Stimulated activated CD4-positive, alpha-beta T cell treated with anti-CD3 and anti-CD28 coated beads, Interleukin-12 subunit alpha, Interleukin-12 subunit beta, amount 100 ng/mL, for 48 hours (primary cell): ENCODE results near the gene STK25.
"Not testable (repeated sequence)": the region's sequence is repeated elsewhere in the genome, so short reads cannot be mapped to it uniquely, and the experiment has no call there.

Experiments used
- DNase-seq, 3 donors: peaks; one replicate each; pipeline ENCODE4 v3.0.0-alpha.2; 2020; ENCODE audit warnings: low read depth in 2 of 3, low spot score in 1 of 3

Gene STK25

GRCh38 chr2:241467777-241468475 lies 40.5 kb downstream of the STK25 start:
- no peak for DNase-seq

- DNase-seq, result no peak
Observed at GRCh38 chr2:241466230-241466629, 42.2 kb downstream of the STK25 start.

- DNase-seq, result no peak
Observed at GRCh38 chr2:241465543-241465942, 42.8 kb downstream of the STK25 start.

GRCh38 chr2:241463276-241464135 lies 44.9 kb downstream of the STK25 start:
- DNase-seq, result no peak

DNA sequence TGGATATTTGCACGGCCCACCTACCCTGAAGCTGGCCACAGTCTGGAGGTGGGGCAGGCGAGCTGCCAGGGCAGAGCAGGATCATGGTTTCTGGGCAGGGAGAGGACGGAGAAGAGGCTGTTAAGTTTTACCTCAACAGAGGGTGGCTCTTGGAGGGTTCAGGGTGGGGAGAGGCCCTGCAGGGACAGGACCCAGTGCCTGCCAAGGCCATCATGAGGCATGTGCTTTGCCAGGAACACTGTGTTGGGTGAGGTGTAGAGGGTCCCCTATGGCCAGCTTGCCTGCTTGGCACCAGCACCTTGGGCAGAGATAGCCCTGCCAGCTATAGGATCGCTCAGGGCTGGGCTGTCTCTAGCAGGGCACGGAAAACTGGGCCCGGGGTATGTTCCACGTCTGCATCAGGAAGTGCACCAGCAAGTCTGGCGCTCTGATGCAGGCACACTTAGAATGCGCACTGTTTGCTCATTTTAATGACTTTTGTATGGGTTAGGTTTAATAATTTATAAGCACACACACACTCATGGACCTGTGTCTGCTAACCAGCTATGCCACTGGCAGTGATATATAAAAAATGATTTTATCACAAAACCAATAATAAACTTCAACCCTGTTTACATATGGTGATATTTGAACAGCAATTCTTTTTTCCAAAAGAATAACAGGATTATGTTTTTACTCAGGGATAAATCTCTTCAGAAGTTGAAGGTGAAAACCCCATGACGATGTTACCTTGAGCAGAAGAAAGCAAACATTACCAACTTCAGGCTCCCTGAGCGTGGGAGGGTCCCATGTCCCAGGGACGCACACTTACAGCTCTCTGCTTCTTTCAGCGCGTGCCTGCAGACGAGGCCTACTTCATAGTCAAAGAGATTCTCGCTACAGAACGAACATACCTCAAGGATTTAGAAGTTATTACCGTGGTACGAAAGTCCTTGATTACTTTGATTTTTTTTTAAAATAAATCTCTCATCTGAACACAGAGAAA lies 46.4 kb downstream of the STK25 start:
- DNase-seq, result no peak

DNA sequence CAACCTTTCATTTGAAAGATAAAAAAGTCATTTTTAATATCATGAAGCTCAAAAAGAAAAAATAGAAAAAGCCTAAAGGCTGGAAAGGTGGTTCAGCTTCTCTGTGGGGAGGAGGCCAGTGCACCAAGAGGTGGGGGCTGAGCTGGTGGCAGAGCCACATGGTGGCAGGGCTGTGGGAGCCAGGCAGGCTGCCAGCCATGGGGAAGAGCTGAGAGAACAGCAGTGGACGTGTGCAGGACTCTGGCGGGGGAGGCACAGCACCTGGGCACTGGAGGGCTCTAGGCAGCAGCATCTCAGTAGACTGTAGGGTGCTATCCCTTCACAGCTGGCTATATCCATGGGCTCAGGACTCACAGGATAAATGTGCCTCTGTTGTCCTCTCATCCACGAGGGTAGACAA lies 47.8 kb downstream of the STK25 start:
- DNase-seq, result no peak

- no peak for DNase-seq
Observed at GRCh38 chr2:241459520-241459919, 48.9 kb downstream of the STK25 start.

DNA sequence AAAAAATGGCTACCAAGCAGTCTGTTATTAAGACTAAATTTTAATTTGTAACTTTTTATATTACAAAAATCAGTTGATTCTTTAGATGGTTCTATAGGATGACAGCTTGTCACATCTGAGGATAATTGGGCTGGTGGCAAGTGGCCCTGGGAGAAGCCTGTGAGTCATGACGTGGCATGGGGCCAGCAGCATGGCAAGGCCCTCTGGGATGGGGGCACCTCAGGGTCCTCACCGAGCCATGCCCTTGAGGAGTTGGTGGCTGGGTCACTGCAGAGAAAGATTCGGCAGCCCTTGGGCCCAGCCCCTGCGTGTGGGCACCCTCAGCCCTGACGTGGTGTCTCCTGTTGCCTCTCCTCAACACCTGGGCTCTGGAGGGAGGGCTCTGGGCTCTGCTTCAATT lies 49.7 kb downstream of the STK25 start:
- DNase-seq, result no peak

DNA sequence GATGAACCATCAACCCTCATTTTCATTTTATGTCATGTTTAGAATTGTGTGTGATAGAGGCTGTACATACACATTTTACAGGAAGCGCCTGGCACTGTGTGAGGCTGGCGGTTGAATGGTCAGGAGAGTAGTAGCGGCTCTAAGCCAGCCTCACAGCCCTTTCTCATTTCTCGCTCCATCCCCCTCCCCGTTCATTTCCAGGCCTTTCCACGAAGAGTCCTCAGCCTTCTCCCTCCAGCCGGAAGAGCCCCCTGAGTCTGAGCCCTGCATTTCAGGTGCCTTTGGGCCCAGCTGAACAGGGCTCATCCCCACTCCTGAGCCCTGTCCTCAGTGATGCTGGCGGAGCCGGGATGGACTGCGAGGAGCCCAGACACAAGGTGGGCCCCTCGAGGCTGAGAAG lies 51.8 kb downstream of the STK25 start:
- DNase-seq, result no peak

DNA sequence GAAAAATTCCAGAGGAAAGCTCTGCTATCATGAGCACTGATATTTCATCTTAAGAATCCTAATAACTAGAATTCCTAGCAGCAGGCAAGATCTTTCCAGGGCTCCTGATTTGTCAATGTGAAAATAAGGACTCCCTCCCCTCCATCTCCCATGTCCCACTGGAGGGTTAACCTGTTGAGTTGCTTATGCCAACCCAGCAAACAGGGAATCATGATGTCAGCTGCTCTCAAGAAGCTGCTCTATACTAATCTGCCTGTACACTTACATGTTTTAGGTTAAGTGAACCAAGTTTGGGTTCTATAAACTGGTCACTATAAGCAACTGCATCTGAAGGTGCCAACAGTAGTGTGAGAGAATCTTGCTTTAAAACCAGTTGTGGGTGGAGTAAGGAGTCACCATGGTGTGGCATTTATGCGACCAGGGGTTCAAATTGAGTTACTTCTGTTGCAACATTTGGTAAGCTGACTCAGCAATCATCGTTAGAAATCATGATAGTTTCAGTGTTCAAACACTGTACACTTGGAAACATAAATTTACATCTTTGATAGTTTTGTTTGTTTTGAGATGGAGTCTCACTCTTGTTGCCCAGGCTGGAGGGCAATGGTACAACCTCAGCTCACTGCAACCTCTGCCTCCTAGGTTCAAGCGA lies 53.4 kb downstream of the STK25 start:
- DNase-seq, result no peak

- not testable (repeated sequence) for DNase-seq
Observed at GRCh38 chr2:241453919-241454318, 54.5 kb downstream of the STK25 start.

GRCh38 chr2:241451840-241452506 lies 56.4 kb downstream of the STK25 start:
- no peak for DNase-seq

DNA sequence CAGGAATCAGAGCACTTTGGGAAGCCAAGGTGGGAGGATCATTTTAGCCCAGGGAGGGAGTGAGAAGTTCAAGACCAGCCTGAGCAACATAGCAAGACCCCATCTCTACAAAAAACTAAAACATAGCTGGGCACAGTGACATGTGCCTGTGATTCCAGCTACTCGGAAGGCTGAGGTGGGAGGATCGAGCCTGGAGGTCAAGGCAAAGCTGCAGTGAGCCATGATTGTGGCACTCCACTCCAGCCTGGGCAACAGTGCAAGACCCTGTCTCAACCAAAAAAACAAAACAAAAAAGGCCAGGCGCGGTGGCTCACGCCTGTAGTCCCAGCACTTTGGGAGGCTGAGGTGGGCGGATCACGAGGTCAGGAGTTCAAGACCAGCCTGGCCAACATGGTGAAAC lies 58.3 kb downstream of the STK25 start:
- DNase-seq, result not testable (repeated sequence)

GRCh38 chr2:241445426-241445825 lies 63.0 kb downstream of the STK25 start:
- no peak for DNase-seq

- peak; percentile 85 to 97 (median 94) for DNase-seq
Observed at GRCh38 chr2:241443486-241444223, 64.7 kb downstream of the STK25 start.
